GM18520 (cell line): Measurements from ENCODE around the gene FEV.

Source experiments
- ATAC-seq: cut with Tn5 transposase; IDR thresholded peaks from one replicate; pipeline ENCODE4 v1.9.1; 2021; ENCODE audit not compliant: unreplicated experiment

The FEV gene

GRCh38 chr2:218993345-218994315 lies 8.6 kb upstream of the FEV start, which contains the start of gene CRYBA2:
Gene CRYBA2, minus strand, starts transcription at chr2:218993422. Its CDS starts 246 bp downstream, at chr2:218993176.
- ATAC-seq: no peak

- no peak for ATAC-seq
Measured at GRCh38 chr2:218992703-218993344, 7.8 kb upstream of the FEV start.

GRCh38 chr2:218992196-218992595 lies 7.2 kb upstream of the FEV start:
- no peak for ATAC-seq

GRCh38 chr2:218991674-218992168 lies 6.7 kb upstream of the FEV start:
- ATAC-seq: no peak

- no peak for ATAC-seq
Measured at GRCh38 chr2:218990612-218991011, 5.6 kb upstream of the FEV start.

- ATAC-seq: no peak
Measured at GRCh38 chr2:218990052-218990451, 5.1 kb upstream of the FEV start.

- ATAC-seq: no peak
Measured at GRCh38 chr2:218988650-218989049, 3.7 kb upstream of the FEV start.

- no peak for ATAC-seq
Measured at GRCh38 chr2:218988164-218988563, 3.2 kb upstream of the FEV start.

GRCh38 chr2:218986148-218986761 lies 1.3 kb upstream of the FEV start:
- no peak for ATAC-seq

GRCh38 chr2:218985325-218986091 lies 524 bp upstream of the FEV start:
- ATAC-seq: no peak

- no peak for ATAC-seq
Measured at GRCh38 chr2:218984239-218985020, 554 bp downstream of the FEV start.

GRCh38 chr2:218983934-218984238 lies 1.1 kb downstream of the FEV start:
- ATAC-seq: no peak

GRCh38 chr2:218983263-218983933 lies 1.6 kb downstream of the FEV start:
- no peak for ATAC-seq

GRCh38 chr2:218982586-218983262 lies 2.3 kb downstream of the FEV start:
- no peak for ATAC-seq

- no peak for ATAC-seq
Measured at GRCh38 chr2:218981881-218982585, 3.0 kb downstream of the FEV start.

GRCh38 chr2:218981390-218981880 lies 3.5 kb downstream of the FEV start:
- no peak for ATAC-seq

GRCh38 chr2:218980735-218981389 lies 4.1 kb downstream of the FEV start:
- ATAC-seq: no peak
